Body of pancreas (tissue), 4 donors: ENCODE measurements around the gene CLDN1. TPM values are rescaled to one million over a fixed set of nuclear protein-coding genes. Genes with fewer than 3 reads are reported as not detected.
A peak's percentile ranks its signal among the peaks of the same experiment; 100 is the strongest.

Experiments used
- ATAC-seq: fragments of 150-250 bp; one replicate; pipeline ENCODE4 v1.9.1; 2016
- DNase-seq, 4 donors: peaks; one replicate each; pipeline ENCODE4 v3.0.0-alpha.2; 2019
- H3K27ac ChIP-seq, 4 donors: fragments of 200-600 bp; sonication (generic); 1 replicate in 3 of 4; 2 replicates in 1 of 4; pipeline versions ENCODE4 v1.5.1 to v1.6.1; 2016 to 2019; ENCODE audit warnings: mild to moderate bottlenecking in 1 of 4, mixed read lengths in 1 of 4, moderate library complexity in 1 of 4
- H3K27me3 ChIP-seq, 2 donors: fragments of 200-600 bp; sonication (generic); one replicate each; pipeline ENCODE4 v1.6.0; 2016; ENCODE audit warnings: mild to moderate bottlenecking in 1 of 2
- H3K36me3 ChIP-seq, 2 donors: fragments of 200-600 bp; sonication (generic); replicated peaks in 1 of 2; 2 replicates each; pipeline ENCODE4 v1.5.1; 2016; ENCODE audit warnings: low read depth in 2 of 2; ENCODE audit not compliant: insufficient read depth in 1 of 2
- H3K4me1 ChIP-seq: fragments of 200-600 bp; sonication (generic); one replicate; pipeline ENCODE4 v1.6.0; 2016
- H3K4me3 ChIP-seq, 2 donors: fragments of 200-600 bp; sonication (generic); 1 replicate in 1 of 2; 2 replicates in 1 of 2; pipeline ENCODE4 v1.5.1; 2016 to 2019
- H3K9me3 ChIP-seq, 3 donors: fragments of 200-600 bp; sonication (generic); 1 replicate in 2 of 3; 2 replicates in 1 of 3; pipeline ENCODE4 v1.5.1; 2016
- CTCF ChIP-seq, 7 experiments: fragments of 450-650 bp in 4 of 7; fragments of 200-600 bp in 3 of 7; sonication (generic) in 3 of 7; IDR thresholded peaks; one replicate each; pipeline ENCODE4 v1.5.1; 2016 to 2019; ENCODE audit warnings: antibody characterized with exemption in 7 of 7
- POLR2A ChIP-seq, 3 donors: fragments of 450-650 bp; IDR thresholded peaks; one replicate each; pipeline ENCODE4 v1.6.1; 2016; ENCODE audit warnings: antibody characterized with exemption in 3 of 3, mild to moderate bottlenecking in 2 of 3
- WGBS, 2 donors: methylation state at CpG; one replicate each; pipeline ENCODE4 v1.1.5; 2017; 5-methylcytosine and 5-hydroxymethylcytosine counted together
- intact Hi-C: fragments of 100-400 bp; cut with DNase I; formaldehyde crosslinking; loops from one replicate; pipeline ENCODE4 v1.15.1; 2023
- total RNA-seq, 2 donors: library from RNA; depleted of rRNA; stranded (reverse); fragments of >200 nt; gene quantifications; one replicate each; pipeline ENCODE4 v1.1.0, GENCODE V29; 2016

The CLDN1 gene
- total RNA-seq, 2 donors from 2014 or later, result 33.3 to 57.9 TPM

- Histone ChIP-seq H3K9me3 (no peaks in the 10 kb centered on the region), H3K4me3 (no peak overlapping the region), H3K4me1 (peaks cover 44% of the 10 kb centered on the region), H3K27me3 (no peaks in the 10 kb centered on the region), H3K27ac (peak overlapping the region in 1 of 4 donors; percentile 5), H3K36me3 (no peaks in the 10 kb centered on the region)
- DNase-seq, result no peak
- WGBS, 2 donors, result 33 to 48% methylated on average over 3 of the region's 3 CpGs
- intact Hi-C loops, result no loop called here
- ATAC-seq, result no peak
- TF ChIP-seq POLR2A (IDR thresholded peaks at IDR 0.05) (no peak), CTCF (IDR thresholded peaks at IDR 0.05) (no peak)
These were observed 12.8 kb downstream of the CLDN1 start for GRCh38 chr3:190309414-190309813.

- H3K9me3 ChIP-seq, result no peaks in the 10 kb centered on the region
- H3K4me3 ChIP-seq, result no peak overlapping the region
- peak overlapping the region in 3 of 4 donors; percentile 88 to 90 (median 89) for H3K27ac ChIP-seq
- intact Hi-C loops, result no loop called here
- H3K4me1 ChIP-seq, result peaks cover 54% of the 10 kb centered on the region
- H3K36me3 ChIP-seq, result no peaks in the 10 kb centered on the region
- no peak for DNase-seq
- H3K27me3 ChIP-seq, result no peaks in the 10 kb centered on the region
- no peak for TF ChIP-seq POLR2A (IDR thresholded peaks at IDR 0.05)
- TF ChIP-seq CTCF (IDR thresholded peaks at IDR 0.05), result no peak
- 66 to 77% methylated on average over 5 of the region's 5 CpGs for WGBS, 2 donors
- ATAC-seq, result no peak
These were observed 14.1 kb downstream of the CLDN1 start for GRCh38 chr3:190308154-190308553.

- intact Hi-C loops, result no loop called here
- TF ChIP-seq CTCF (IDR thresholded peaks at IDR 0.05) (no peak), POLR2A (IDR thresholded peaks at IDR 0.05) (no peak)
- H3K9me3 ChIP-seq, result no peaks in the 10 kb centered on the region
- no peaks in the 10 kb centered on the region for H3K36me3 ChIP-seq
- peak overlapping the region; percentile 88 to 90 (median 90) for H3K27ac ChIP-seq
- H3K27me3 ChIP-seq, result no peaks in the 10 kb centered on the region
- WGBS, 2 donors, result 7 to 15% methylated on average over 1 of the region's 1 CpG
- no peak overlapping the region for H3K4me3 ChIP-seq
- DNase-seq (peak in 3 of 4 donors; percentile 22 to 62 (median 23)), ATAC-seq (peak; percentile 90)
- peaks cover 55% of the 10 kb centered on the region for H3K4me1 ChIP-seq
These were observed 15.1 kb downstream of the CLDN1 start for GRCh38 chr3:190307164-190307545.

- DNase-seq, result peak; percentile 66 to 89 (median 72)
- peak in 2 of 3 donors; percentile 52 to 63 for TF ChIP-seq POLR2A (IDR thresholded peaks at IDR 0.05)
- no peak for TF ChIP-seq CTCF (IDR thresholded peaks at IDR 0.05)
- ATAC-seq, result peak; percentile 93
- Histone ChIP-seq H3K4me3 (no peak overlapping the region), H3K27ac (peak overlapping the region; percentile 88 to 90 (median 90)), H3K27me3 (no peaks in the 10 kb centered on the region), H3K9me3 (no peaks in the 10 kb centered on the region), H3K36me3 (no peaks in the 10 kb centered on the region), H3K4me1 (peaks cover 55% of the 10 kb centered on the region)
- 19 to 22% methylated on average over 4 of the region's 4 CpGs for WGBS, 2 donors
- intact Hi-C loops, result no loop called here
These were observed 15.6 kb downstream of the CLDN1 start for GRCh38 chr3:190306513-190307163.

GRCh38 chr3:190306026-190306425, 16.2 kb downstream of the CLDN1 start:
- H3K9me3 ChIP-seq, result no peaks in the 10 kb centered on the region
- no peak for DNase-seq
- peaks cover 55% of the 10 kb centered on the region for H3K4me1 ChIP-seq
- H3K36me3 ChIP-seq, result no peaks in the 10 kb centered on the region
- intact Hi-C loops, result no loop called here
- H3K27me3 ChIP-seq, result no peaks in the 10 kb centered on the region
- no peak for ATAC-seq
- H3K4me3 ChIP-seq, result no peak overlapping the region
- TF ChIP-seq CTCF (IDR thresholded peaks at IDR 0.05) (no peak), POLR2A (IDR thresholded peaks at IDR 0.05) (no peak)
- 61 to 62% methylated on average over 3 of the region's 3 CpGs for WGBS, 2 donors
- H3K27ac ChIP-seq, result peak overlapping the region; percentile 88 to 90 (median 90)
